ENCODE measurements around the gene ZRANB2.

GRCh38 chr1:71068325-71069240, 12.3 kb downstream of the ZRANB2 start:
- TF ChIP-seq POLR2A (IDR thresholded peaks at IDR 0.05): no peak
- no peak for TF ChIP-seq CTCF (IDR thresholded peaks at IDR 0.05)

Measured in lower leg skin (tissue), 3 donors.